ENCODE data around the gene LRRC53. TPM values are rescaled to one million over a fixed set of nuclear protein-coding genes. Genes with fewer than 3 reads are reported as not detected.
A peak's percentile ranks its signal among the peaks of the same experiment; 100 is the strongest.

LRRC53 gene
- total and polyA plus RNA-seq, 2 of the 8 experiments (the other 6 are each of a cell fraction or from before 2014, with no cell fraction given) = not detected

- Histone ChIP-seq H3K79me1 (ENCODE audit: low read depth, low read length) (no peaks in the 10 kb centered on the region), H3K79me2 (ENCODE audit: control insufficient read depth in 1 of 2, insufficient read depth in 2 of 2, low read length in 2 of 2) (no peaks in the 10 kb centered on the region), H4K91ac (replicated peaks; ENCODE audit: insufficient read length, low read length) (no peak overlapping the region), H3K23me2 (ENCODE audit: low read depth, low read length) (no peaks in the 10 kb centered on the region), H2BK20ac (ENCODE audit: low read length) (no peak overlapping the region), H3K14ac (ENCODE audit: insufficient read length) (no peak overlapping the region), H3K23ac (ENCODE audit: insufficient read length) (no peak overlapping the region), H3K36me3 (ENCODE audit: control insufficient read depth in 2 of 4, insufficient read depth in 4 of 4, low read length in 3 of 4) (no peaks in the 10 kb centered on the region), H2BK12ac (ENCODE audit: low read depth, low read length) (no peak overlapping the region), H3K18ac (ENCODE audit: extremely low read depth, low read length) (no peak overlapping the region), H3K9me3 (ENCODE audit: insufficient read depth in 2 of 2, low read depth in 1 of 2, low read length in 1 of 2) (peaks cover 0 to 10% of the 10 kb centered on the region in 2 experiments; a peak in 1 of 4 replicates), H2BK15ac (ENCODE audit: low read length) (no peak overlapping the region), H2BK120ac (replicated peaks; ENCODE audit: low read depth, low read length) (no peak overlapping the region), H3K27ac (ENCODE audit: low read depth, low read length) (no peak overlapping the region), H3K4me2 (ENCODE audit: insufficient read depth in 1 of 2, low read depth in 2 of 2, low read length in 2 of 2) (no peak overlapping the region), H3K4me1 (replicated peaks in 1 of 4; ENCODE audit: control insufficient read depth in 3 of 4, insufficient read depth in 4 of 4, low read length in 3 of 4) (peaks cover 0 to 5% (median 0%) of the 10 kb centered on the region in 4 experiments; a peak in 2 of 7 replicates), H3K4ac (replicated peaks; ENCODE audit: insufficient read length, low read depth, low read length) (no peak overlapping the region), H4K20me1 (replicated peaks in 1 of 2; ENCODE audit: control insufficient read depth in 1 of 2, insufficient read depth in 2 of 2, low read length in 2 of 2) (no peaks in the 10 kb centered on the region), H4K5ac (ENCODE audit: insufficient read length, low read depth, low read length) (no peak overlapping the region), H3K56ac (replicated peaks; ENCODE audit: insufficient read length, low read depth, low read length) (no peak overlapping the region), H2AFZ (ENCODE audit: low read length) (no peak overlapping the region), H2AK5ac (ENCODE audit: low read depth, low read length) (no peak overlapping the region), H3K27me3 (replicated peaks in 1 of 4; ENCODE audit: control insufficient read depth in 3 of 4, extremely low read depth in 1 of 4, insufficient read depth in 3 of 4, low read length in 3 of 4) (no peaks in the 10 kb centered on the region), H3K9ac (replicated peaks in 1 of 4; ENCODE audit: extremely low read depth in 1 of 4, low read depth in 3 of 4, low read length in 3 of 4) (no peak overlapping the region), H2BK5ac (ENCODE audit: low read depth, low read length) (no peak overlapping the region), H4K8ac (ENCODE audit: extremely low read depth, insufficient read depth, low read length) (no peak overlapping the region), H3K4me3 (ENCODE audit: extremely low read depth in 1 of 4, insufficient read depth in 2 of 4, low read depth in 3 of 4, low read length in 4 of 4) (no peak overlapping the region)
- FAIRE-seq = peak; percentile 50
- ChIA-PET POLR2A (ENCODE audit: partially characterized antibody) (no interaction called here), CTCF (ENCODE audit: partially characterized antibody) (interaction anchor here (0.6 to 4.3 kb wide), 30 partner anchors 10 to 664 kb away, joined by 3 to 27 read pairs (median 4); no protein-coding TSS in a partner anchor)
- TF ChIP-seq NANOG (IDR thresholded peaks at IDR 0.05; ENCODE audit: insufficient read depth, low read depth, low read length, poor library complexity, severe bottlenecking) (no peak), RAD21 (IDR thresholded peaks at IDR 0.05 in 1 of 2, conservative IDR thresholded peaks at IDR 0.05 in 1 of 2; ENCODE audit: low read depth in 2 of 2, low read length in 2 of 2) (peak; percentile 72 to 74), CTCF (IDR thresholded peaks at IDR 0.05; ENCODE audit: control extremely low read depth in 1 of 3, insufficient read depth in 1 of 3, low read depth in 1 of 3, low read length in 3 of 3) (peak in 2 of 3 experiments; percentile 47 to 51; a peak in 2 of 4 replicates)
- no peak for DNase-seq (ENCODE audit: low read depth in 1 of 2, low spot score in 2 of 2)
- WGBS, 2 experiments (ENCODE audit: extremely low coverage in 1 of 2, insufficient coverage in 1 of 2, insufficient read length in 1 of 2, insufficient replicate concordance in 2 of 2, low coverage in 1 of 2, low lambda C conversion rate in 2 of 2, missing lambda C conversion rate in 1 of 2) = 18% methylated on average over 2 of the region's 2 CpGs; no CpG with 5 or more reads in 1 of the 2 experiments
Observed at GRCh38 chr1:74468982-74469603, 43.3 kb downstream of the LRRC53 start.

All from H1 (cell line).